Mucosa of stomach (tissue), 1 donor: ENCODE measurements around the gene PYM1.
"Not testable (repeated sequence)": the region's sequence is repeated elsewhere in the genome, so short reads cannot be mapped to it uniquely, and the experiment has no call there.

Experiments
- H3K27me3 ChIP-seq: one replicate; pipeline ENCODE4 v1.7.0; 2013; ENCODE audit warnings: mild to moderate bottlenecking, low read length; ENCODE audit not compliant: control insufficient read depth, insufficient read depth
- H3K36me3 ChIP-seq: one replicate; pipeline ENCODE4 v1.7.0; 2013; ENCODE audit warnings: low read length; ENCODE audit not compliant: control insufficient read depth, insufficient read depth
- H3K4me1 ChIP-seq: one replicate; pipeline ENCODE4 v1.7.0; 2013; ENCODE audit warnings: mild to moderate bottlenecking, low read length; ENCODE audit not compliant: control insufficient read depth, insufficient read depth
- H3K4me3 ChIP-seq: one replicate; pipeline ENCODE4 v1.7.0; 2013; ENCODE audit warnings: low read length
- H3K9ac ChIP-seq: one replicate; pipeline ENCODE4 v1.7.0; 2013; ENCODE audit warnings: mild to moderate bottlenecking, low read length, moderate library complexity
- H3K9me3 ChIP-seq: one replicate; pipeline ENCODE4 v1.7.0; 2013; ENCODE audit warnings: mild to moderate bottlenecking, low read length, moderate library complexity; ENCODE audit not compliant: control insufficient read depth
- donor health status: Pancreatic carcinoma.

The PYM1 gene

GRCh38 chr12:55925371-55925770 lies 2.3 kb downstream of the PYM1 start:
- no peaks in the 10 kb centered on the region for H3K4me1 ChIP-seq
- H3K4me3 ChIP-seq = no peak overlapping the region
- no peak overlapping the region for H3K9ac ChIP-seq
- no peaks in the 10 kb centered on the region for H3K9me3 ChIP-seq
- H3K27me3 ChIP-seq = no peaks in the 10 kb centered on the region
- no peaks in the 10 kb centered on the region for H3K36me3 ChIP-seq

- H3K4me3 ChIP-seq, H3K27me3 ChIP-seq, H3K36me3 ChIP-seq, H3K4me1 ChIP-seq, H3K9me3 ChIP-seq, H3K9ac ChIP-seq: not testable (repeated sequence)
These were observed 4.0 kb downstream of the PYM1 start for GRCh38 chr12:55923648-55924047.

DNA sequence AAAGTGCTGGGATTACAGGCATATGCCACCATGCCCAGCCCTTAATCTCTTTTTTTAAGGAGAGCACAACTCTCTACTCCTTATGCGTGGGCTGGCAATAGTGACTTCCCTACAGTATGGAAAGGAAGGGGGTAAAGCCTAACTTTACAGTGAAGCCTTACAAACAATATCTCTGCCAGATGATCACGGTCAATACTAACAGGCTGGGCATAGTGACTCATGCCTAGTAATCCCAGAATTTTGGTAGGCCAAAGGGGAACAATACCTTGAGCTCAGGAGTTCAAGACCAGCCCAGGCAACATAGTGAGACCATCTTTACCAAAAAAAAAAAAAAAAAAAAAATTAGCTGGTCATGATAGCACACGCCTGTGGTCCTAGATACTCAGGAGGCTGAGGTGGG lies 5.6 kb downstream of the PYM1 start:
- no peaks in the 10 kb centered on the region for H3K9me3 ChIP-seq

DNA sequence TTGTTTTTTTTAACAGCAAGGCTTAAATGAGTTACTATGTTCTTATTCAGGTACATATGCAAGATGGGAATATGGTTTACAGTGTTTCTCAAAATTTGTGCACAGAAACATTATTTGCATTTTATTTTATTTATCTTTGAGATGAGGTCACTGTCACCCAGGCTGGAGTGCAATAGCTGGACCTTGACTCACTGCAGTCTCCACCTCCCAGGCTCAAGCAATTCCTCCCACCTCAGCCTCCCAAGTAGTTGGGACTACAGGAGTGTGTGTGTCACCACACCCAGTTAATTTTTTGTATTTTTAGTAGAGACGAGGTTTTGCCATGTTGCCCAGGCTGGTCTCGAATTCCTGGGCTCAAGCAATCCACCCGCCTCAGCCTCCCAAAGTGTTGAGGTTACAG lies 8.7 kb downstream of the PYM1 start:
- not testable (repeated sequence) for H3K27me3 ChIP-seq, H3K9ac ChIP-seq, H3K4me3 ChIP-seq, H3K36me3 ChIP-seq, H3K9me3 ChIP-seq, H3K4me1 ChIP-seq

More for the DNA sequence above, 5.6 kb downstream of the PYM1 start:
- Histone ChIP-seq H3K4me3 (no peak overlapping the region), H3K27me3 (no peaks in the 10 kb centered on the region), H3K9ac (no peak overlapping the region), H3K36me3 (no peaks in the 10 kb centered on the region), H3K4me1 (no peaks in the 10 kb centered on the region)

DNA sequence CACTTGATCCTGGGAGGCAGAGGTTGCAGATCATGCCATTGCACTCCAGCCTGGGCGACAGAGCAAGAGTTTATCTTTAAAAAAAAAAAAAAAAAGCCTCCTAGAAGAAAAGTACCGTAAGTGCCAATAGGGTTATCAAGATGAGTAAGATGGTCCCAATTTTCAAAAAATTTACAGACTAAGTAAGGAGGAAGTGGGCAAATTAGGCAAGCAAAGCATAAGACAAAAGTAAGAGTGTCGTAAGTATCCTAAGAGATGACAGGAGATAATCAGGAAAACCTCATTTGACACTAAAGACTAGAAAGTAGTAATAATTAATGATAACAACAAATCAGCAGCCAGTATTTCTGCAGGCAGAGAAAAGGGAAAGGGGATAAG lies 12.2 kb downstream of the PYM1 start:
- Histone ChIP-seq H3K27me3 (no peaks in the 10 kb centered on the region), H3K4me1 (peaks cover 4% of the 10 kb centered on the region)

GRCh38 chr12:55912908-55913307 lies 14.8 kb downstream of the PYM1 start:
- Histone ChIP-seq H3K27me3 (no peaks in the 10 kb centered on the region), H3K9ac (no peak overlapping the region), H3K4me3 (no peak overlapping the region), H3K9me3 (no peaks in the 10 kb centered on the region), H3K4me1 (peaks cover 16% of the 10 kb centered on the region), H3K36me3 (no peaks in the 10 kb centered on the region)

More for the DNA sequence above, 12.2 kb downstream of the PYM1 start:
- Histone ChIP-seq H3K4me3 (no peak overlapping the region), H3K9me3 (no peaks in the 10 kb centered on the region), H3K9ac (no peak overlapping the region), H3K36me3 (no peaks in the 10 kb centered on the region)

DNA sequence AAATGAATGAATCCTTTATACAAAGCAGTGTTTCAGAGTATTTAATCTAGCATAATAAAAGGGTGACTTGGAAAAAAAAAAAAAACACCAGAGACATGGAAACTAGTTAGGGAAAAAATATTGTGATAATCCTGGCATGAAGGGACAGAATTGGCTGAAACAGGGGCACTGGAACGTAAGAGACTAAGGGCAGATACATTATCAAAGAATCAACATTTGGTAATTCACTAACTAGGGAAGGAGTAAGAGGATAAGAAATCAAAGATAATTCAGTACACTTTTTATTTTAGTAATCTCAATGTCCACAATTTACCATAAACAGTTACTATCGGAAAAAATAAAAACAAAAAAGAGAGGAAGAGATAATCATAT lies 18.2 kb downstream of the PYM1 start:
- H3K27me3 ChIP-seq = no peaks in the 10 kb centered on the region

GRCh38 chr12:55908726-55909512 lies 18.8 kb downstream of the PYM1 start:
- H3K4me3 ChIP-seq = no peak overlapping the region

More for the DNA sequence above, 18.2 kb downstream of the PYM1 start:
- no peaks in the 10 kb centered on the region for H3K36me3 ChIP-seq
- no peak overlapping the region for H3K4me3 ChIP-seq
- H3K4me1 ChIP-seq = peaks cover 11% of the 10 kb centered on the region
- no peak overlapping the region for H3K9ac ChIP-seq
- no peaks in the 10 kb centered on the region for H3K9me3 ChIP-seq

DNA sequence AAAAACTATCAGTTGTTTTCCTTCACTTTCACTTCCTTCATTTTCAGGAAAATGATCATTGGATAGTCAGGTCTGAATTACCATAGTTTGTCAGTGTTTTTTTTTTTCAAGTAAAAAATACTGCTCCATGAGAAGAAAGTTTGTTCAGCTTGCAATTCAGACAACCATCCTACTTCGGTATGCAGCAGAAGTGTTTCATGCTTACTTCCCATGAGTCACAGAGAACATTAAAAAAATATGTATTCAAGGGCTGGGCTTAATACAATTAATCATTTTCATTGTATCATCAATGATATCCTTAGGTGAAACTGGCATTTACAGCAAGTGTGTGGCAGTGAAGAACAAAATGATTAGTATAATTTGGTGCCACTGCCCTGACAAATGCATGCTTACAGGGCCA lies 21.6 kb downstream of the PYM1 start:
- H3K27me3 ChIP-seq = no peaks in the 10 kb centered on the region
- no peaks in the 10 kb centered on the region for H3K9me3 ChIP-seq

More at GRCh38 chr12:55908726-55909512, 18.8 kb downstream of the PYM1 start:
- no peaks in the 10 kb centered on the region for H3K27me3 ChIP-seq
- peaks cover 11% of the 10 kb centered on the region for H3K4me1 ChIP-seq
- H3K9me3 ChIP-seq = no peaks in the 10 kb centered on the region
- no peaks in the 10 kb centered on the region for H3K36me3 ChIP-seq
- no peak overlapping the region for H3K9ac ChIP-seq

DNA sequence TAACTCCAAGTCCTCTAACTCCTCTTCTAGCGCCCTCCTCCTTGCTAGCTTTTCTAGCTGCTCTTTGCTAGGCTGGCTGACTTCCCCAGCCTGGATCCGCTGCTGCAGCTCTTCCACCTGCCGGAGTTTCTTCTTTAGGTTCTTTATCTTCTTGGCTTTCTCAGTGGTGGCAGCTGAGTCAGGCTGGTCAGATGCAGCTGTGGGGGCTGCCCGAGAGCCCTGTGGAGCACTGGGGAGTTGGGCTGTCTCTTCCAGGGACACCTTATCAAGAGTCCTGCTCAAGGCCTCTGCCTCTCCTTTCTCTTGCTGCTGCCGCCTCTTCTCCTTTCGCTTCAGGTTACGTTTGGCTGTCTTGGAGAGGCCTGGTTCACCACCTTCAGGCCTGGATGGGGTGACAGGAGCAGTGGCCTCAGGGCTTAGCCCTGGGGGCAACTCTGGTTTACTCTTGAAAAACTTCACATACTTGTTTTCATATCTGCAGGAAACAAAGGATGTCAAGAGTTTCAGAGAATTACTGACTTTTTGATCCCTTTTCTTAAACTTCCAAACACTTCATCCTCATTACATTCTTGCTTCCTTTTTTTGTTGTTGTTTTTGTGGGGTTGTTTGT lies 25.7 kb downstream of the PYM1 start:
- no peak overlapping the region for H3K9ac ChIP-seq

More for the DNA sequence above, 21.6 kb downstream of the PYM1 start:
- Histone ChIP-seq H3K9ac (no peak overlapping the region), H3K4me1 (peaks cover 11% of the 10 kb centered on the region), H3K4me3 (no peak overlapping the region), H3K36me3 (no peaks in the 10 kb centered on the region)

GRCh38 chr12:55899082-55899481 lies 28.6 kb downstream of the PYM1 start:
- no peaks in the 10 kb centered on the region for H3K9me3 ChIP-seq
- H3K27me3 ChIP-seq = no peaks in the 10 kb centered on the region
- no peaks in the 10 kb centered on the region for H3K4me1 ChIP-seq
- H3K9ac ChIP-seq = no peak overlapping the region
- H3K36me3 ChIP-seq = no peaks in the 10 kb centered on the region
- H3K4me3 ChIP-seq = no peak overlapping the region

More for the DNA sequence above, 25.7 kb downstream of the PYM1 start:
- no peaks in the 10 kb centered on the region for H3K4me1 ChIP-seq
- H3K27me3 ChIP-seq = no peaks in the 10 kb centered on the region
- no peaks in the 10 kb centered on the region for H3K9me3 ChIP-seq
- H3K36me3 ChIP-seq = no peaks in the 10 kb centered on the region
- no peak overlapping the region for H3K4me3 ChIP-seq

- H3K36me3 ChIP-seq = no peaks in the 10 kb centered on the region
- H3K9ac ChIP-seq = no peak overlapping the region
- no peaks in the 10 kb centered on the region for H3K4me1 ChIP-seq
- H3K9me3 ChIP-seq = no peaks in the 10 kb centered on the region
- no peaks in the 10 kb centered on the region for H3K27me3 ChIP-seq
- no peak overlapping the region for H3K4me3 ChIP-seq
These were observed 34.0 kb downstream of the PYM1 start for GRCh38 chr12:55893723-55894122.
